Ishikawa (cell line): ENCODE results near the gene CDH13.

ENCODE experiments used
- EGR1 ChIP-seq: IDR thresholded peaks from 2 replicates; pipeline ENCODE4 v1.6.1; 2012
- FOXM1 ChIP-seq: IDR thresholded peaks from 2 replicates; pipeline ENCODE4 v1.6.1; 2012; ENCODE audit warnings: low read depth, borderline replicate concordance
- RAD21 ChIP-seq: IDR thresholded peaks from 2 replicates; pipeline ENCODE4 v1.6.1; 2012; ENCODE audit warnings: low read depth
- TEAD4 ChIP-seq: IDR thresholded peaks from 2 replicates; pipeline ENCODE4 v1.6.1; 2012
- YY1 ChIP-seq: IDR thresholded peaks from 2 replicates; pipeline ENCODE4 v1.6.1; 2012; ENCODE audit warnings: low read depth
- TF ChIP-seq, protein P1 (sequence below): IDR thresholded peaks from 2 replicates; pipeline ENCODE4 v1.6.1; 2012

DNA sequence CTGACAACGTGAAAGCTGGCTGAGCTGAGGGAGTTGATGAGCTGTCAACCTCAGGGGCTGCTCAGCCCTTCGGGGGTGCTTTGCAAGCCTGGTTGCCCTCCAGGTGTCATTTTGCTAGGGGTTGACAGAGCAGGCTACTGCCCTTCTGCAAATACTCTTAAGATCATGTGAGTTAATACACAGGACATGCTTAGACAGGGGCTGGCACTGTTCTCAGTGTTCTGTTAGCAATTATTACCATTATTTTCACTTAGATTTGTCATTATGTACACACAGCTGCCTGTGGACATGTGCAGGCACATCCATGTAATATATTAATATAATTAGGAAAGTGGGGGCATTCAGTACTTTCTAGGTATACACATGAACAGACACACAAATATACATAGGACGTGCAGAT lies 626.8 kb downstream of the CDH13 start:
- TF ChIP-seq YY1 (no peak), FOXM1 (no peak), RAD21 (no peak), EGR1 (no peak), TEAD4 (no peak)
- TF ChIP-seq, protein P1, sequence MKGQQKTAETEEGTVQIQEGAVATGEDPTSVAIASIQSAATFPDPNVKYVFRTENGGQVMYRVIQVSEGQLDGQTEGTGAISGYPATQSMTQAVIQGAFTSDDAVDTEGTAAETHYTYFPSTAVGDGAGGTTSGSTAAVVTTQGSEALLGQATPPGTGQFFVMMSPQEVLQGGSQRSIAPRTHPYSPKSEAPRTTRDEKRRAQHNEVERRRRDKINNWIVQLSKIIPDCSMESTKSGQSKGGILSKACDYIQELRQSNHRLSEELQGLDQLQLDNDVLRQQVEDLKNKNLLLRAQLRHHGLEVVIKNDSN = no peak
